Transverse colon (tissue), 4 donors: ENCODE measurements around the gene MBD5. TPM values are rescaled to one million over a fixed set of nuclear protein-coding genes. Genes with fewer than 3 reads are reported as not detected.

Experiments used
- DNase-seq: peaks from one replicate; pipeline ENCODE4 v3.0.0-alpha.2; 2019
- H3K27ac ChIP-seq, 4 donors: fragments of 200-600 bp; sonication (generic); 2 replicates each; pipeline ENCODE4 v1.5.1; 2016 to 2018; ENCODE audit warnings: inconsistent platforms in 4 of 4
- H3K27me3 ChIP-seq: fragments of 200-600 bp; sonication (generic); 2 replicates; pipeline ENCODE4 v1.5.1; 2017; ENCODE audit warnings: inconsistent platforms
- H3K36me3 ChIP-seq, 4 donors: fragments of 200-600 bp; sonication (generic); 2 replicates each; pipeline ENCODE4 v1.5.1; 2017 to 2019; ENCODE audit warnings: inconsistent platforms in 4 of 4
- H3K4me1 ChIP-seq, 4 donors: fragments of 200-600 bp; sonication (generic); 2 replicates each; pipeline ENCODE4 v1.5.1; 2017 to 2020; ENCODE audit warnings: inconsistent platforms in 4 of 4
- H3K4me3 ChIP-seq, 4 donors: fragments of 200-600 bp; sonication (generic); 1 replicate in 1 of 4; 2 replicates in 3 of 4; pipeline versions ENCODE4 v1.5.1 to v1.6.1; 2017 to 2019; ENCODE audit warnings: inconsistent platforms in 4 of 4
- H3K9me3 ChIP-seq, 2 donors: fragments of 200-600 bp; sonication (generic); 2 replicates each; pipeline ENCODE4 v1.5.1; 2017 to 2019; ENCODE audit warnings: inconsistent platforms in 2 of 2
- EP300 ChIP-seq: sonication (generic); formaldehyde crosslinking; IDR thresholded peaks from one replicate; pipeline ENCODE4 v1.6.1; 2017; ENCODE audit warnings: antibody characterized with exemption, low read depth
- POLR2A ChIP-seq: fragments of 450-650 bp; IDR thresholded peaks from one replicate; pipeline ENCODE4 v1.6.1; 2016; ENCODE audit warnings: antibody characterized with exemption, mild to moderate bottlenecking, moderate library complexity
- POLR2AphosphoS5 ChIP-seq, 3 donors: sonication (generic); formaldehyde crosslinking; IDR thresholded peaks; one replicate each; pipeline ENCODE4 v1.6.1; 2016; ENCODE audit warnings: antibody characterized with exemption in 3 of 3
- WGBS, 2 donors: methylation state at CpG; one replicate each; pipeline ENCODE4 v1.1.5; 2018; ENCODE audit warnings: low coverage in 1 of 2; 5-methylcytosine and 5-hydroxymethylcytosine counted together
- in situ Hi-C, 4 donors: fragments of 200-750 bp; cut with MboI; loops; one replicate each; pipeline versions ENCODE4 v1.15.0 to v1.15.1; 2017; ENCODE audit warnings: low sequenced_read_pairs in 3 of 4, low pct_ligation_motif_present in 1 of 4, low pct_unique_long_range_greater_than_20kb in 1 of 4
- intact Hi-C: fragments of 100-400 bp; cut with DNase I; formaldehyde crosslinking; loops from one replicate; pipeline ENCODE4 v1.15.1; 2023; ENCODE audit warnings: low total_unique reads
- total RNA-seq, 4 donors: library from RNA; depleted of rRNA; stranded (reverse); fragments of >200 nt; gene quantifications; one replicate each; pipeline ENCODE4 v1.1.0, GENCODE V29; 2016
- TF ChIP-seq, protein P1 (sequence below), 5 experiments: fragments of 200-600 bp in 3 of 5; fragments of 450-650 bp in 2 of 5; sonication (generic) in 3 of 5; IDR thresholded peaks; 1 replicate in 2 of 5; 2 replicates in 3 of 5; pipeline ENCODE4 v1.5.1; 2016 to 2017; ENCODE audit warnings: antibody characterized with exemption in 5 of 5, inconsistent platforms in 3 of 5, mild to moderate bottlenecking in 2 of 5, moderate library complexity in 1 of 5

The MBD5 gene
- total RNA-seq, 4 donors from 2014 or later = 29.9 to 67.3 (median 52.6) TPM

DNA sequence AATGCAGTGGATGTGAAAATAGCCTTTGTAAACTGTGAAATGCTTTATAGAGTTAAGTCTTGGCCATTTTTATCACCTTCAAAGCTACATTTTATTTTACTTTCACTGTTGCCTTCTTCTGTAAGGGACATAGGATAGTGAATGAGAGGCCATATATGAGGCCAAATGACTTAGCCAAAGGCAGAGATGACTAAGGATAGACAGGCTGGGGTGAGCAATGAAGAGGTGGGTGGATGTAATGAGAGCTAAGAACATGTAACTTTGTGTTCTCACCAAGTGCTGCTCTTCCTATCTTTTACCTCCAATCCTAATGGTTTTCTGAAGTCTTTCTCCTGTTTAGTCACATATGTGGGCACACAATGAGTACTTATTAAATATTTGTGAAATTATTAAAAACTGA, 101.9 kb downstream of the MBD5 start:
- no peak for DNase-seq
- Histone ChIP-seq H3K9me3 (no peaks in the 10 kb centered on the region), H3K27me3 (no peaks in the 10 kb centered on the region), H3K4me3 (no peak overlapping the region), H3K36me3 (no peaks in the 10 kb centered on the region), H3K4me1 (no peaks in the 10 kb centered on the region), H3K27ac (no peak overlapping the region)
- no peak for TF ChIP-seq POLR2AphosphoS5 (IDR thresholded peaks at IDR 0.05)
- TF ChIP-seq POLR2A = no peak
- no peak for TF ChIP-seq EP300
- TF ChIP-seq, protein P1, sequence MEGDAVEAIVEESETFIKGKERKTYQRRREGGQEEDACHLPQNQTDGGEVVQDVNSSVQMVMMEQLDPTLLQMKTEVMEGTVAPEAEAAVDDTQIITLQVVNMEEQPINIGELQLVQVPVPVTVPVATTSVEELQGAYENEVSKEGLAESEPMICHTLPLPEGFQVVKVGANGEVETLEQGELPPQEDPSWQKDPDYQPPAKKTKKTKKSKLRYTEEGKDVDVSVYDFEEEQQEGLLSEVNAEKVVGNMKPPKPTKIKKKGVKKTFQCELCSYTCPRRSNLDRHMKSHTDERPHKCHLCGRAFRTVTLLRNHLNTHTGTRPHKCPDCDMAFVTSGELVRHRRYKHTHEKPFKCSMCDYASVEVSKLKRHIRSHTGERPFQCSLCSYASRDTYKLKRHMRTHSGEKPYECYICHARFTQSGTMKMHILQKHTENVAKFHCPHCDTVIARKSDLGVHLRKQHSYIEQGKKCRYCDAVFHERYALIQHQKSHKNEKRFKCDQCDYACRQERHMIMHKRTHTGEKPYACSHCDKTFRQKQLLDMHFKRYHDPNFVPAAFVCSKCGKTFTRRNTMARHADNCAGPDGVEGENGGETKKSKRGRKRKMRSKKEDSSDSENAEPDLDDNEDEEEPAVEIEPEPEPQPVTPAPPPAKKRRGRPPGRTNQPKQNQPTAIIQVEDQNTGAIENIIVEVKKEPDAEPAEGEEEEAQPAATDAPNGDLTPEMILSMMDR (IDR thresholded peaks at IDR 0.05) = no peak
- intact Hi-C loops = loop anchor here (2.0 kb wide), 1 partner anchor 56 kb away; no protein-coding TSS in a partner anchor
- in situ Hi-C loops = no loop called here

- Histone ChIP-seq H3K36me3 (no peaks in the 10 kb centered on the region), H3K27ac (no peak overlapping the region), H3K4me3 (no peak overlapping the region), H3K9me3 (no peaks in the 10 kb centered on the region), H3K4me1 (no peaks in the 10 kb centered on the region), H3K27me3 (no peaks in the 10 kb centered on the region)
- in situ Hi-C loops (no loop called here), intact Hi-C loops (no loop called here)
- DNase-seq = no peak
- TF ChIP-seq POLR2A (no peak), POLR2AphosphoS5 (IDR thresholded peaks at IDR 0.05) (no peak), EP300 (no peak)
- TF ChIP-seq, protein P1 (IDR thresholded peaks at IDR 0.05) = no peak
- WGBS, 2 donors = 75 to 95% methylated on average over 2 of the region's 2 CpGs
These were observed 103.4 kb downstream of the MBD5 start for GRCh38 chr2:148124271-148124670.

- intact Hi-C loops (no loop called here), in situ Hi-C loops (no loop called here)
- 54 to 57% methylated on average over 3 of the region's 3 CpGs for WGBS, 2 donors
- DNase-seq = no peak
- Histone ChIP-seq H3K27me3 (no peaks in the 10 kb centered on the region), H3K36me3 (no peaks in the 10 kb centered on the region), H3K27ac (no peak overlapping the region), H3K4me3 (no peak overlapping the region), H3K4me1 (peaks cover 0 to 10% (median 2%) of the 10 kb centered on the region in 4 donors), H3K9me3 (no peaks in the 10 kb centered on the region)
- TF ChIP-seq EP300 = no peak
- TF ChIP-seq, protein P1 (IDR thresholded peaks at IDR 0.05) = no peak
- TF ChIP-seq POLR2A = no peak
- TF ChIP-seq POLR2AphosphoS5 (IDR thresholded peaks at IDR 0.05) = no peak
These were observed 109.7 kb downstream of the MBD5 start for GRCh38 chr2:148130581-148130980.

DNA sequence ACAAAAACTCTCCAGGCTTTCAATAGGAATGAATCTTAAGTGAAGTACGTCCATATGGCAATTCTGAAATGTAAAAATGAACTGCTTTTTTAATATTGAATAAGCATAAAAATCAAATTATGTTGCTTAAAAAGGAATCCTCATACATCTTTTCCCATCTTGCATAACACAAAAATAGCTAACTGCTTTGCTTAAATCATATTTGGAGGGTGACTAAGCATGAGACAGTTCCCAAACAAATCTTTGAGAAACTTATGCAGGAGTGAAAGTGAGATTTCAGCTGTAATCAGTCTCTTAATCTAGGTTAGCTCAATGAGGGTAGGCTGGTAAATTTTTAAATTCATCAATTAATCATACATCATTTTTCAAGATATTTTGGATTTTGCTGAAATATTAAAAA, 111.5 kb downstream of the MBD5 start:
- Histone ChIP-seq H3K4me1 (peaks cover 0 to 10% (median 2%) of the 10 kb centered on the region in 4 donors), H3K9me3 (no peaks in the 10 kb centered on the region), H3K36me3 (no peaks in the 10 kb centered on the region), H3K27ac (no peak overlapping the region), H3K4me3 (no peak overlapping the region), H3K27me3 (no peaks in the 10 kb centered on the region)
- DNase-seq = no peak
- WGBS, 2 donors = 73 to 81% methylated on average over 1 of the region's 1 CpG
- TF ChIP-seq POLR2A (no peak), EP300 (no peak)
- TF ChIP-seq, protein P1 (IDR thresholded peaks at IDR 0.05) = no peak
- in situ Hi-C loops = no loop called here
- intact Hi-C loops = no loop called here
